Loucy (cell line): ENCODE measurements around the gene SECISBP2L.
A peak's percentile ranks its signal among the peaks of the same experiment; 100 is the strongest.

Source experiments
- H2AFZ ChIP-seq: fragments of 200-600 bp; sonication (generic); 2 replicates; pipeline ENCODE4 v1.6.0; 2016; ENCODE audit warnings: antibody characterized with exemption, mild to moderate bottlenecking, low read length, moderate library complexity
- H3F3A ChIP-seq: fragments of 200-600 bp; 2 replicates; pipeline ENCODE4 v1.6.0; 2016; ENCODE audit warnings: antibody characterized with exemption, low read depth, mild to moderate bottlenecking
- H3K27me3 ChIP-seq: fragments of 200-600 bp; sonication (generic); 2 replicates; pipeline ENCODE4 v1.6.1; 2014; ENCODE audit warnings: low read length, mild to moderate bottlenecking; ENCODE audit not compliant: insufficient read depth, poor library complexity, severe bottlenecking
- H3K36me3 ChIP-seq: fragments of 200-600 bp; sonication (generic); 2 replicates; pipeline ENCODE4 v1.6.1; 2016; ENCODE audit warnings: low read length; ENCODE audit not compliant: insufficient read depth
- H3K4me1 ChIP-seq: fragments of 200-600 bp; sonication (generic); 2 replicates; pipeline ENCODE4 v1.5.1; 2014; ENCODE audit warnings: low read length, mild to moderate bottlenecking; ENCODE audit not compliant: insufficient read depth, poor library complexity, severe bottlenecking
- H3K4me2 ChIP-seq: fragments of 200-600 bp; sonication (generic); 2 replicates; pipeline ENCODE4 v1.6.0; 2014; ENCODE audit warnings: antibody characterized with exemption, low read length, low read depth, mild to moderate bottlenecking; ENCODE audit not compliant: poor library complexity, severe bottlenecking
- H3K4me3 ChIP-seq: fragments of 200-600 bp; sonication (generic); 2 replicates; pipeline ENCODE4 v1.5.1; 2014; ENCODE audit warnings: low read length, mild to moderate bottlenecking, mixed read lengths; ENCODE audit not compliant: poor library complexity, severe bottlenecking
- H3K79me2 ChIP-seq: fragments of 200-600 bp; sonication (generic); 2 replicates; pipeline ENCODE4 v1.6.1; 2014; ENCODE audit warnings: low read length; ENCODE audit not compliant: insufficient read depth
- H3K9ac ChIP-seq: fragments of 200-600 bp; sonication (generic); 2 replicates; pipeline ENCODE4 v1.6.0; 2014; ENCODE audit warnings: mild to moderate bottlenecking, low read depth, low read length, moderate library complexity; ENCODE audit not compliant: poor library complexity, severe bottlenecking
- H3K9me2 ChIP-seq: fragments of 200-600 bp; sonication (generic); replicated peaks from 2 replicates; pipeline ENCODE4 v1.6.1; 2016; ENCODE audit warnings: low read depth, low read length, mixed read lengths
- H3K9me3 ChIP-seq: fragments of 200-600 bp; sonication (generic); 2 replicates; pipeline ENCODE4 v1.6.1; 2014; ENCODE audit warnings: mild to moderate bottlenecking, antibody characterized with exemption, low read length, low read depth; ENCODE audit not compliant: insufficient read depth
- H4K20me1 ChIP-seq: fragments of 200-600 bp; sonication (generic); 2 replicates; pipeline ENCODE4 v1.6.0; 2014; ENCODE audit warnings: antibody characterized with exemption, low read length, mild to moderate bottlenecking; ENCODE audit not compliant: insufficient read depth, poor library complexity, severe bottlenecking
- EZH2phosphoT487 ChIP-seq: fragments of 200-600 bp; IDR thresholded peaks from 2 replicates; pipeline ENCODE4 v1.6.1; 2018; ENCODE audit warnings: antibody characterized with exemption, mild to moderate bottlenecking, moderate library complexity, borderline replicate concordance
- TF ChIP-seq, protein P1 (sequence below): fragments of 200-600 bp; sonication (generic); conservative IDR thresholded peaks from 2 replicates; pipeline ENCODE4 v1.5.1; 2014; ENCODE audit warnings: mild to moderate bottlenecking, antibody characterized with exemption, low read length

The SECISBP2L gene

DNA sequence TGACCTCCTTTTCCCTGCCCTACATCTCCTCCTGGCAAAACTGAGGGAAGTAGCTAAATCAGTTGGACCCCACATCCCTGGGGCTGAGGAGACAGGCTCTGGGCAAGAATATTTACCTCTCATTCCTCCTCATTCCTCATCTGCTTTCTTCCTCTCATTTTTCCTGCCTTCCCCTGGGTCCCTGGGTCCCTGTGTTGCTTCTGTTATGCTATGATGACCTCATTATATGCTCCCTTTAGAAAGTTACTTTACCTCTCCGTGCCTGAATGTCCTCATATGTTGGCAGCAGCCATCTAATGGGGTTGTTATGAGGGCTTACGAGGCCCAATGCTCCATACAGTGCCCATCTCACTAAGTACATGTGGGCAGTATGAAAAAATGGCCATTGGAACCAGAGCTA lies 81.3 kb downstream of the SECISBP2L start:
- Histone ChIP-seq H3K9ac (no peak overlapping the region), H3K4me2 (peak overlapping the region; percentile 86), H4K20me1 (no peaks in the 10 kb centered on the region), H3K27me3 (no peaks in the 10 kb centered on the region), H3K79me2 (no peaks in the 10 kb centered on the region), H2AFZ (no peak overlapping the region), H3K9me3 (no peaks in the 10 kb centered on the region), H3K4me3 (no peak overlapping the region), H3K9me2 (no peaks in the 10 kb centered on the region), H3F3A (no peaks in the 10 kb centered on the region), H3K4me1 (peaks cover 43% of the 10 kb centered on the region), H3K36me3 (no peaks in the 10 kb centered on the region)
- TF ChIP-seq EZH2phosphoT487 = no peak
- TF ChIP-seq, protein P1, sequence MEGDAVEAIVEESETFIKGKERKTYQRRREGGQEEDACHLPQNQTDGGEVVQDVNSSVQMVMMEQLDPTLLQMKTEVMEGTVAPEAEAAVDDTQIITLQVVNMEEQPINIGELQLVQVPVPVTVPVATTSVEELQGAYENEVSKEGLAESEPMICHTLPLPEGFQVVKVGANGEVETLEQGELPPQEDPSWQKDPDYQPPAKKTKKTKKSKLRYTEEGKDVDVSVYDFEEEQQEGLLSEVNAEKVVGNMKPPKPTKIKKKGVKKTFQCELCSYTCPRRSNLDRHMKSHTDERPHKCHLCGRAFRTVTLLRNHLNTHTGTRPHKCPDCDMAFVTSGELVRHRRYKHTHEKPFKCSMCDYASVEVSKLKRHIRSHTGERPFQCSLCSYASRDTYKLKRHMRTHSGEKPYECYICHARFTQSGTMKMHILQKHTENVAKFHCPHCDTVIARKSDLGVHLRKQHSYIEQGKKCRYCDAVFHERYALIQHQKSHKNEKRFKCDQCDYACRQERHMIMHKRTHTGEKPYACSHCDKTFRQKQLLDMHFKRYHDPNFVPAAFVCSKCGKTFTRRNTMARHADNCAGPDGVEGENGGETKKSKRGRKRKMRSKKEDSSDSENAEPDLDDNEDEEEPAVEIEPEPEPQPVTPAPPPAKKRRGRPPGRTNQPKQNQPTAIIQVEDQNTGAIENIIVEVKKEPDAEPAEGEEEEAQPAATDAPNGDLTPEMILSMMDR = no peak

DNA sequence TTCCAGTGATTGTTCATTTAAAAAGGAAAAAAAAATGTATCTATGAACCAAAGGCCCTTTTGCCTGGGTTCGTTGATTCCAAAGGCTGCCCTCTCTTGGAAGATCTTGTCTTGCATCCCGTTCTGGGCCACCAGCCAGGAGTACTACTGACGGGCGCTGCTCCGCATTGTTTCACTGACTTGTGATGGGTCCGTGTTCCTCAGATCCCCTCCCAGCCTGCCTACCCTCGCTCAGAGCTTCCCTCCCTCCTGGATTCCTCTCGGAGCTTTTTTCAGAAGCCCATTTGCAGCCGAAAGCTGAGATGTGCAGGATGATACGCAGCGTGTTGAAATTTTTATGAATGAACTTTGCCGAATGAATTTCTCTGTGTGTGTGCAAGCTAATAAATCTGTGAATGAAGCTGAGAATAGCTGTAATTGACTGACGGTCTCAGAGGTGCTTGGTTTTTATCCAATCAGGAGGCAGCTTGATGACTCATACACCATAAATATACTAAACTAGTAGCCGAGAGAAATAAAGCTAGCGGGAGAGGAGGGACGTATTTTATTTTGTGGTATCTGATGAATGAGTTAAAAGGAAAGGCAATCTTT lies 82.6 kb downstream of the SECISBP2L start, which contains the start of gene SHC4:
Gene SHC4, minus strand, starts transcription at position 396 of the 590 bp plus-strand sequence. CDS start 904 bp downstream, outside the sequence.
- TF ChIP-seq EZH2phosphoT487 = no peak
- TF ChIP-seq, protein P1 = no peak
- H3F3A ChIP-seq = no peaks in the 10 kb centered on the region
- peak within 1 kb of the TSS; percentile 6 for H3K9ac ChIP-seq
- H3K27me3 ChIP-seq = no peaks in the 10 kb centered on the region
- no peaks in the 10 kb centered on the region for H3K9me3 ChIP-seq
- H3K4me3 ChIP-seq = peak within 1 kb of the TSS; percentile 62
- peak within 1 kb of the TSS; percentile 86 for H3K4me2 ChIP-seq
- peak within 1 kb of the TSS; percentile 16; the same call in 1 of the 2 replicates for H2AFZ ChIP-seq
- no peaks in the 10 kb centered on the region for H3K36me3 ChIP-seq
- H3K4me1 ChIP-seq = peaks cover 43% of the 10 kb centered on the region
- H3K79me2 ChIP-seq = no peaks in the 10 kb centered on the region
- H3K9me2 ChIP-seq = no peaks in the 10 kb centered on the region
- no peaks in the 10 kb centered on the region for H4K20me1 ChIP-seq

DNA sequence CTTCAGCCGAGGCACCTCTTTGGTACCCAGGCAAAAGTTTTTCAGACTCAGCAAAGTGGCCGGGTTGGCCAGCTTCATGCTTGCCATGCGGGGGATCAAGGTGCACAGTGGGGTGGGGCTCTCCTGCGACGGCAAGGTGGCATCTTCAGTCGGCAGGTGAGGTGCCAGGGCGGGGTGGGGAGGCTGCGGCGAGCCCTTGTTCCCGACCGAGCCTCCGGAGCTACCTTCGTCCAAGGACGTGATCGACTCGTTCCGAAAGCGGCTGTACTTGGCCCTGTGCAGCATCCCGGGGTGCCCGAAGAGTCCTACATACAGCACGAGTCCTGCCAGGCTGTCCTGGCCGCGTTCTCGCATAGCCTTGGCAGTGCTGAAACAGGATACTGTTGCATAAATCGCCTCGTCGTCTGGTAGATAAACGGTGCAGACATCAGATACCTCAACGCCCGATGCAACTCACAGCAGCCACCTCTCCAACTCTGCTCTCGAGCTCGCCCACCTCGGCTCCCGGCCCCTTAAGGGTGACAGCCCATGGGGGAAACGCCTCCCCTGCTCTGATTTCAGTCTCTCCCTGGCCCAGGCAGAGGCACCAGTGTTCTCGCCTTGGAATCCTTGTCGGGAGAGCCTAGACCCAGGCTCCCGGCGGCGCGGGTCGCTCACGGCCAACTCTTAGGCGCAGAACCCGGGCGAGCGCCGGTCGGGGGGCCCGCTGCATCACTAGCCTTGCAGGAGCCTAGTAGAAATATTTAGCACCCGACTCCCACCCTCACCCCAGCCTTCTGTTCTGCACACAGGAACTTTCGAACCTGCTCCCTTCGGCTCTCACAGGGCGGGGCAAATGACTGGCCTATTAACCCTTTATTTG lies 83.4 kb downstream of the SECISBP2L start:
- TF ChIP-seq EZH2phosphoT487 = no peak
- TF ChIP-seq, protein P1 = no peak
- no peaks in the 10 kb centered on the region for H3K27me3 ChIP-seq
- no peaks in the 10 kb centered on the region for H3K79me2 ChIP-seq
- peaks cover 43% of the 10 kb centered on the region for H3K4me1 ChIP-seq
- H3K9me2 ChIP-seq = no peaks in the 10 kb centered on the region
- peak overlapping the region; percentile 62 for H3K4me3 ChIP-seq
- H3F3A ChIP-seq = no peaks in the 10 kb centered on the region
- H3K9ac ChIP-seq = no peak overlapping the region
- H2AFZ ChIP-seq = peak overlapping the region; percentile 16; the same call in 1 of the 2 replicates
- H4K20me1 ChIP-seq = no peaks in the 10 kb centered on the region
- H3K9me3 ChIP-seq = no peaks in the 10 kb centered on the region
- no peaks in the 10 kb centered on the region for H3K36me3 ChIP-seq
- H3K4me2 ChIP-seq = peak overlapping the region; percentile 86
